H9 (cell line): Measurements from ENCODE around the gene GABRE. TPM values are rescaled to one million over a fixed set of nuclear protein-coding genes. Genes with fewer than 3 reads are reported as not detected.

ENCODE experiments used
- DNase-seq: peaks from one replicate; pipeline ENCODE4 v3.0.0-alpha.2; 2017
- H2AFZ ChIP-seq: one replicate; pipeline ENCODE4 v1.6.1; 2013; ENCODE audit warnings: mild to moderate bottlenecking, low read length, control low read depth, moderate library complexity
- H2AK5ac ChIP-seq: 2 replicates; pipeline ENCODE4 v1.6.1; 2013; ENCODE audit warnings: low read length, control low read depth, mixed read lengths; ENCODE audit not compliant: insufficient read length
- H2BK120ac ChIP-seq: one replicate; pipeline ENCODE4 v1.6.1; 2013; ENCODE audit warnings: low read depth, mild to moderate bottlenecking, low read length, control low read depth, inconsistent platforms; ENCODE audit not compliant: poor library complexity, severe bottlenecking
- H2BK12ac ChIP-seq: 2 replicates; pipeline ENCODE4 v1.6.1; 2013; ENCODE audit warnings: low read length, control low read depth, mixed read lengths, low read depth; ENCODE audit not compliant: insufficient read length
- H2BK15ac ChIP-seq: 2 replicates; pipeline ENCODE4 v1.6.1; 2013; ENCODE audit warnings: low read depth, low read length, control low read depth
- H2BK20ac ChIP-seq: one replicate; pipeline ENCODE4 v1.6.1; 2013; ENCODE audit warnings: low read depth, mild to moderate bottlenecking, low read length, control low read depth, inconsistent platforms; ENCODE audit not compliant: poor library complexity, severe bottlenecking
- H2BK5ac ChIP-seq: 2 replicates; pipeline ENCODE4 v1.6.1; 2013; ENCODE audit warnings: low read length, control low read depth, mixed read lengths; ENCODE audit not compliant: insufficient read length
- H3K14ac ChIP-seq: 2 replicates; pipeline ENCODE4 v1.6.1; 2013; ENCODE audit warnings: low read length, control low read depth; ENCODE audit not compliant: insufficient read depth
- H3K18ac ChIP-seq: 2 replicates; pipeline ENCODE4 v1.6.1; 2013; ENCODE audit warnings: low read depth, mild to moderate bottlenecking, mixed read lengths, low read length, control low read depth; ENCODE audit not compliant: insufficient read length
- H3K23ac ChIP-seq: 2 replicates; pipeline ENCODE4 v1.6.1; 2013; ENCODE audit warnings: low read length, control low read depth, mixed read lengths, low read depth; ENCODE audit not compliant: insufficient read length
- H3K23me2 ChIP-seq: 2 replicates; pipeline ENCODE4 v1.6.1; 2013; ENCODE audit warnings: low read depth, mild to moderate bottlenecking, mixed read lengths, low read length, control low read depth; ENCODE audit not compliant: insufficient read length, poor library complexity, severe bottlenecking
- H3K27ac ChIP-seq: 2 replicates; pipeline ENCODE4 v1.5.1; 2013; ENCODE audit warnings: low read length, control low read depth, mixed read lengths, low read depth; ENCODE audit not compliant: insufficient read length
- H3K27me3 ChIP-seq: 2 replicates; pipeline ENCODE4 v1.6.1; 2013; ENCODE audit warnings: low read length, control low read depth, inconsistent platforms; ENCODE audit not compliant: insufficient read depth
- H3K4ac ChIP-seq: 2 replicates; pipeline ENCODE4 v1.6.1; 2013; ENCODE audit warnings: low read depth, mild to moderate bottlenecking, control low read depth, inconsistent platforms, low read length, moderate library complexity
- H3K4me1 ChIP-seq: 2 replicates; pipeline ENCODE4 v1.6.1; 2013; ENCODE audit warnings: low read length, control low read depth, inconsistent platforms; ENCODE audit not compliant: insufficient read depth
- H3K4me2 ChIP-seq: 2 replicates; pipeline ENCODE4 v1.6.1; 2013; ENCODE audit warnings: low read length, control low read depth, mixed read lengths; ENCODE audit not compliant: insufficient read length, insufficient read depth
- H3K56ac ChIP-seq: 2 replicates; pipeline ENCODE4 v1.6.1; 2013; ENCODE audit warnings: low read depth, mild to moderate bottlenecking, mixed read lengths, low read length, control low read depth; ENCODE audit not compliant: insufficient read length
- H3K79me1 ChIP-seq: 2 replicates; pipeline ENCODE4 v1.6.1; 2013; ENCODE audit warnings: low read depth, mild to moderate bottlenecking, moderate library complexity, low read length, control low read depth, inconsistent platforms; ENCODE audit not compliant: insufficient read depth, poor library complexity, severe bottlenecking
- H3K79me2 ChIP-seq: 2 replicates; pipeline ENCODE4 v1.6.1; 2013; ENCODE audit warnings: low read length, control low read depth, inconsistent platforms; ENCODE audit not compliant: insufficient read depth
- H3K9ac ChIP-seq: 2 replicates; pipeline ENCODE4 v1.6.1; 2013; ENCODE audit warnings: low read length, control low read depth, mixed read lengths; ENCODE audit not compliant: insufficient read length; ENCODE audit errors: extremely low read depth
- H3K9me3 ChIP-seq: one replicate; pipeline ENCODE4 v1.6.1; 2013; ENCODE audit warnings: low read depth, low read length, inconsistent platforms; ENCODE audit not compliant: control insufficient read depth
- H3T11ph ChIP-seq: one replicate; pipeline ENCODE4 v1.6.1; 2013; ENCODE audit warnings: mild to moderate bottlenecking, low read length, control low read depth, inconsistent platforms
- H4K20me1 ChIP-seq: one replicate; pipeline ENCODE4 v1.6.1; 2013; ENCODE audit not compliant: control insufficient read depth, insufficient read length, insufficient read depth
- H4K5ac ChIP-seq: 2 replicates; pipeline ENCODE4 v1.6.1; 2013; ENCODE audit warnings: low read depth, mild to moderate bottlenecking, mixed read lengths, low read length, control low read depth; ENCODE audit not compliant: insufficient read length
- H4K8ac ChIP-seq: replicated peaks from 2 replicates; pipeline ENCODE4 v1.6.1; 2013; ENCODE audit warnings: low read length, control low read depth, mixed read lengths, low read depth; ENCODE audit not compliant: insufficient read length
- H4K91ac ChIP-seq: 2 replicates; pipeline ENCODE4 v1.6.1; 2013; ENCODE audit warnings: low read depth, mild to moderate bottlenecking, moderate library complexity, mixed read lengths, low read length, control low read depth; ENCODE audit not compliant: insufficient read length
- H3K27ac Mint-ChIP-seq, 3 experiments: 2 replicates in 2 of 3; 3 replicates in 1 of 3; pipeline ENCODE4 v1.8.0; 2020 to 2021; ENCODE audit warnings: mixed read lengths in 3 of 3, mild to moderate bottlenecking in 1 of 3, moderate library complexity in 1 of 3
- H3K27me3 Mint-ChIP-seq: 2 replicates; pipeline ENCODE4 v1.8.0; 2021; ENCODE audit warnings: low read depth, mild to moderate bottlenecking, moderate library complexity, mixed read lengths
- H3K36me3 Mint-ChIP-seq, 3 experiments: 2 replicates in 2 of 3; 3 replicates in 1 of 3; pipeline ENCODE4 v1.8.0; 2020 to 2021; ENCODE audit warnings: low read depth in 3 of 3, mixed read lengths in 3 of 3; ENCODE audit not compliant: insufficient read depth in 1 of 3
- H3K4me1 Mint-ChIP-seq, 2 experiments: 2 replicates each; pipeline ENCODE4 v1.8.0; 2020; ENCODE audit warnings: mixed read lengths in 2 of 2
- H3K4me3 Mint-ChIP-seq, 2 experiments: 2 replicates in 1 of 2; 3 replicates in 1 of 2; pipeline ENCODE4 v1.8.0; 2020 to 2021; ENCODE audit warnings: mild to moderate bottlenecking in 2 of 2, mixed read lengths in 2 of 2, moderate library complexity in 1 of 2
- H3K9me3 Mint-ChIP-seq, 2 experiments: 2 replicates in 1 of 2; 3 replicates in 1 of 2; pipeline ENCODE4 v1.8.0; 2020; ENCODE audit warnings: mild to moderate bottlenecking in 2 of 2, mixed read lengths in 2 of 2, moderate library complexity in 1 of 2
- WGBS: extraction: QIAGEN DNeasy Blood & Tissue Kit; methylation state at CpG from one replicate; pipeline ENCODE4 v1.1.7; 2013; ENCODE audit warnings: missing lambda C conversion rate, low lambda C conversion rate, mixed read lengths; ENCODE audit not compliant: insufficient read length; ENCODE audit errors: extremely low coverage; 5-methylcytosine and 5-hydroxymethylcytosine counted together
- total RNA-seq: library from RNA; stranded (reverse); gene quantifications from 2 replicates; pipeline ENCODE4 v1.2.1, GENCODE V29; 2021
- TF ChIP-seq, protein P1 (sequence below): fragments of 200-600 bp; sonication (generic); conservative IDR thresholded peaks from 3 replicates; pipeline ENCODE4 v1.8.0; 2021; ENCODE audit warnings: antibody characterized with exemption, mild to moderate bottlenecking

The GABRE gene
- total RNA-seq, 1 experiment from 2014 or later = 1.8 TPM

DNA sequence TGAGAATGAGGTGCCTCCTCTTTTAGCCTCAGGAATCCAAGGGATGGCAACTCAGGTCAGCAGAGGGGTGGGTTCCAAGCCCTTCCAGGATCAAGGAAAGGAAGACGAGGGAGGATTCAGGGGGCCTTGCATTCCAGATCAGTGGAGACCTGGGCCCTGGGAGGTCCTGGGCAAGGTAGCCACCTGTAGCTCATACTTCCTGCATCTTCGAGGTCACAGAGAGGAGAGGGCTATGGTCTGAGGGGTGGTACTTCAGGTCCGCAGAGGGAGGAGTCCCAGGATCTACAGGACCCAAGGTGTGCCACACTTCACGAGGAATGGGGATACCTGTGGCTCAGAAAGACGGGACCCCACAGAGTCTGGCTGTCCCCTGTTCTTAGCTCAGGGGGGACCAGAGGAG, 52.6 kb downstream of the GABRE start:
- Histone ChIP-seq H2BK120ac (no peak overlapping the region), H4K20me1 (no peaks in the 10 kb centered on the region), H3K23ac (no peak overlapping the region), H3K27ac (no peak overlapping the region), H2BK15ac (no peak overlapping the region), H2AK5ac (no peak overlapping the region), H2BK12ac (no peak overlapping the region), H3K9ac (no peak overlapping the region), H2BK20ac (no peak overlapping the region), H3K14ac (no peak overlapping the region), H3K4ac (no peak overlapping the region), H2AFZ (no peak overlapping the region), H3K79me2 (no peaks in the 10 kb centered on the region), H3K27me3 (no peaks in the 10 kb centered on the region), H2BK5ac (no peak overlapping the region), H3K79me1 (no peaks in the 10 kb centered on the region), H3K18ac (no peak overlapping the region), H3K9me3 (peaks cover 24% of the 10 kb centered on the region), H3K4me1 (no peaks in the 10 kb centered on the region), H3K4me2 (no peak overlapping the region), H3K56ac (no peak overlapping the region), H4K91ac (no peak overlapping the region), H4K5ac (no peak overlapping the region), H3T11ph (no peak overlapping the region), H4K8ac (no peak overlapping the region), H3K23me2 (no peaks in the 10 kb centered on the region)
- no CpG with 5 or more reads among the region's 5 CpGs for WGBS
- no peak overlapping the region for H3K27ac Mint-ChIP-seq
- H3K9me3 Mint-ChIP-seq = peaks cover 56 to 63% of the 10 kb centered on the region in 2 experiments
- no peak for DNase-seq
- no peaks in the 10 kb centered on the region; the same call in 1 of the 2 replicates for H3K27me3 Mint-ChIP-seq
- TF ChIP-seq, protein P1, sequence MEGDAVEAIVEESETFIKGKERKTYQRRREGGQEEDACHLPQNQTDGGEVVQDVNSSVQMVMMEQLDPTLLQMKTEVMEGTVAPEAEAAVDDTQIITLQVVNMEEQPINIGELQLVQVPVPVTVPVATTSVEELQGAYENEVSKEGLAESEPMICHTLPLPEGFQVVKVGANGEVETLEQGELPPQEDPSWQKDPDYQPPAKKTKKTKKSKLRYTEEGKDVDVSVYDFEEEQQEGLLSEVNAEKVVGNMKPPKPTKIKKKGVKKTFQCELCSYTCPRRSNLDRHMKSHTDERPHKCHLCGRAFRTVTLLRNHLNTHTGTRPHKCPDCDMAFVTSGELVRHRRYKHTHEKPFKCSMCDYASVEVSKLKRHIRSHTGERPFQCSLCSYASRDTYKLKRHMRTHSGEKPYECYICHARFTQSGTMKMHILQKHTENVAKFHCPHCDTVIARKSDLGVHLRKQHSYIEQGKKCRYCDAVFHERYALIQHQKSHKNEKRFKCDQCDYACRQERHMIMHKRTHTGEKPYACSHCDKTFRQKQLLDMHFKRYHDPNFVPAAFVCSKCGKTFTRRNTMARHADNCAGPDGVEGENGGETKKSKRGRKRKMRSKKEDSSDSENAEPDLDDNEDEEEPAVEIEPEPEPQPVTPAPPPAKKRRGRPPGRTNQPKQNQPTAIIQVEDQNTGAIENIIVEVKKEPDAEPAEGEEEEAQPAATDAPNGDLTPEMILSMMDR = no peak
- H3K36me3 Mint-ChIP-seq = no peaks in the 10 kb centered on the region; a peak in 1 of 7 replicates
- H3K4me1 Mint-ChIP-seq = no peaks in the 10 kb centered on the region
- no peak overlapping the region for H3K4me3 Mint-ChIP-seq
